Lower leg skin (tissue), 4 donors: Measurements from ENCODE around the gene DLST. TPM values are rescaled to one million over a fixed set of nuclear protein-coding genes. Genes with fewer than 3 reads are reported as not detected.

Source experiments
- DNase-seq, 2 donors: peaks; one replicate each; pipeline ENCODE4 v3.0.0-alpha.2; 2019; ENCODE audit warnings: low spot score in 2 of 2
- H3K4me3 ChIP-seq: fragments of 200-600 bp; sonication (generic); 2 replicates; pipeline ENCODE4 v1.5.1; 2017; ENCODE audit warnings: mild to moderate bottlenecking, low read depth; ENCODE audit not compliant: poor library complexity, severe bottlenecking
- CTCF ChIP-seq, 3 donors: fragments of 450-650 bp; IDR thresholded peaks; one replicate each; pipeline ENCODE4 v1.5.1; 2016; ENCODE audit warnings: antibody characterized with exemption in 3 of 3, mild to moderate bottlenecking in 3 of 3, moderate library complexity in 2 of 3
- POLR2A ChIP-seq, 2 donors: fragments of 450-650 bp; IDR thresholded peaks; one replicate each; pipeline ENCODE4 v1.6.1; 2016 to 2017; ENCODE audit warnings: antibody characterized with exemption in 2 of 2, mild to moderate bottlenecking in 1 of 2, moderate library complexity in 1 of 2
- WGBS, 2 donors: methylation state at CpG; one replicate each; pipeline ENCODE4 v1.1.5; 2018; 5-methylcytosine and 5-hydroxymethylcytosine counted together
- intact Hi-C: fragments of 100-400 bp; cut with DNase I; formaldehyde crosslinking; loops from one replicate; pipeline ENCODE4 v1.15.0; 2023; ENCODE audit warnings: low total_unique reads
- total RNA-seq, 4 donors: library from RNA; depleted of rRNA; stranded (reverse); fragments of >200 nt; gene quantifications; one replicate each; pipeline ENCODE4 v1.1.0, GENCODE V29; 2016

DLST gene
- total RNA-seq, 4 donors from 2014 or later, result 65.0 to 126 (median 73.8) TPM

GRCh38 chr14:74846968-74847665 lies 34.6 kb upstream of the DLST start:
- 86 to 90% methylated on average over 1 of the region's 1 CpG for WGBS, 2 donors
- no peak for DNase-seq
- no peak overlapping the region for H3K4me3 ChIP-seq
- TF ChIP-seq POLR2A (IDR thresholded peaks at IDR 0.05) (no peak), CTCF (IDR thresholded peaks at IDR 0.05) (no peak)
- intact Hi-C loops, result no loop called here

GRCh38 chr14:74848768-74849167 lies 32.9 kb upstream of the DLST start:
- H3K4me3 ChIP-seq, result no peak overlapping the region
- DNase-seq, result no peak
- WGBS, 2 donors, result 85 to 93% methylated on average over 2 of the region's 2 CpGs
- intact Hi-C loops, result no loop called here
- TF ChIP-seq POLR2A (IDR thresholded peaks at IDR 0.05) (no peak), CTCF (IDR thresholded peaks at IDR 0.05) (no peak)

- DNase-seq, result no peak
- no peak overlapping the region for H3K4me3 ChIP-seq
- intact Hi-C loops, result no loop called here
- WGBS, 2 donors, result 25 to 30% methylated on average over 2 of the region's 2 CpGs
- TF ChIP-seq CTCF (IDR thresholded peaks at IDR 0.05) (no peak), POLR2A (IDR thresholded peaks at IDR 0.05) (no peak)
Measured at GRCh38 chr14:74852922-74853530, 28.7 kb upstream of the DLST start.

- intact Hi-C loops, result no loop called here
- TF ChIP-seq CTCF (IDR thresholded peaks at IDR 0.05) (no peak), POLR2A (IDR thresholded peaks at IDR 0.05) (no peak)
- DNase-seq, result no peak
- H3K4me3 ChIP-seq, result no peak overlapping the region
- WGBS, 2 donors, result 37 to 43% methylated on average over 4 of the region's 4 CpGs
Measured at GRCh38 chr14:74853581-74853980, 28.1 kb upstream of the DLST start.

GRCh38 chr14:74855021-74855420 lies 26.7 kb upstream of the DLST start:
- H3K4me3 ChIP-seq, result no peak overlapping the region
- no peak for DNase-seq
- WGBS, 2 donors, result 79% methylated on average over 7 of the region's 7 CpGs
- intact Hi-C loops, result no loop called here
- no peak for TF ChIP-seq CTCF (IDR thresholded peaks at IDR 0.05)
- TF ChIP-seq POLR2A (IDR thresholded peaks at IDR 0.05), result no peak
